ENCODE data around the gene WDR7. TPM values are rescaled to one million over a fixed set of nuclear protein-coding genes. Genes with fewer than 3 reads are reported as not detected.

The WDR7 gene
- total and polyA plus RNA-seq, 10 of the 15 experiments (the other 5 are each of a cell fraction or from before 2014, with no cell fraction given), result 2.8 to 16.5 (median 11.7) TPM

DNA sequence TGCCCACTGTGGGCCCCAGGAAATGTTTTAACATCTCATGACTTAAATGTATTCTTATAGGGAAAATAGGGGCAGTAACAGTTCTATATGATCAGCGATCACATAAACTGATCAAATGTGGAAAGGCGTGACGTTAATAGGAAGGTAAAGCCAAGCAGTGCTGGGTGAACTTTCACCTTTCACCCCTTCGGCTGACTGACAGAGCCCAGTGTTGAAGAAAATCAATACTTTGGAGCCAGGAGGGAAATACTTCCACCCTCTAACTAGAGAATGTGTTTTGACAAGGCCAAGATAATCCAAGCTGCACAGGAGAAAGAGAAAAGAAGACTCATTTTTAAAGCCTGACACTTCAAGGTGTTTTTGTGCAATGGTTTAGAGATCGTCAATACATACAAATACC lies 379.3 kb downstream of the WDR7 start:
- FAIRE-seq, result no peak
- 97% methylated on average over 5 of the region's 5 CpGs for WGBS (ENCODE audit: insufficient coverage, insufficient replicate concordance, low lambda C conversion rate, missing lambda C conversion rate)

More for the DNA sequence above, 379.3 kb downstream of the WDR7 start:
- H3K4me2 ChIP-seq (ENCODE audit: control insufficient read depth, insufficient read depth), result no peak overlapping the region
- POLR2A ChIA-PET, result no interaction called here
- H3K9me3 ChIP-seq (replicated peaks; ENCODE audit: control insufficient read depth, insufficient read depth, low read length), result no peaks in the 10 kb centered on the region
- in situ Hi-C loops (cut with MboI), result no loop called here
- no peak overlapping the region for H3K9ac ChIP-seq (ENCODE audit: control insufficient read depth, insufficient read depth, low read length)
- no peak overlapping the region for H3K27ac ChIP-seq (ENCODE audit: control insufficient read depth, insufficient read depth)
- H3K4me3 ChIP-seq, result no peak overlapping the region
- ATAC-seq, result no peak
- no peaks in the 10 kb centered on the region for H4K20me1 ChIP-seq (ENCODE audit: control insufficient read depth, insufficient read depth)
- intact Hi-C loops (cut with micrococcal nuclease; ENCODE audit: unreplicated experiment), result no loop called here
- no peaks in the 10 kb centered on the region for H3K27me3 ChIP-seq (replicated peaks in 1 of 2; ENCODE audit: control insufficient read depth in 2 of 2, insufficient read depth in 2 of 2, low read length in 1 of 2)
- RAD21 ChIA-PET (ENCODE audit: unreplicated experiment), result no interaction called here
- H3K79me2 ChIP-seq (ENCODE audit: control insufficient read depth, insufficient read depth, low read length), result no peaks in the 10 kb centered on the region
- DNase-seq (ENCODE audit: low read depth, low spot score), result no peak
- TF ChIP-seq, protein P1, sequence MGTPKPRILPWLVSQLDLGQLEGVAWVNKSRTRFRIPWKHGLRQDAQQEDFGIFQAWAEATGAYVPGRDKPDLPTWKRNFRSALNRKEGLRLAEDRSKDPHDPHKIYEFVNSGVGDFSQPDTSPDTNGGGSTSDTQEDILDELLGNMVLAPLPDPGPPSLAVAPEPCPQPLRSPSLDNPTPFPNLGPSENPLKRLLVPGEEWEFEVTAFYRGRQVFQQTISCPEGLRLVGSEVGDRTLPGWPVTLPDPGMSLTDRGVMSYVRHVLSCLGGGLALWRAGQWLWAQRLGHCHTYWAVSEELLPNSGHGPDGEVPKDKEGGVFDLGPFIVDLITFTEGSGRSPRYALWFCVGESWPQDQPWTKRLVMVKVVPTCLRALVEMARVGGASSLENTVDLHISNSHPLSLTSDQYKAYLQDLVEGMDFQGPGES (IDR thresholded peaks at IDR 0.05), result no peak
- TF ChIP-seq NR2C1 (IDR thresholded peaks at IDR 0.05) (no peak), SREBF1 (IDR thresholded peaks at IDR 0.05; ENCODE audit: low read length) (no peak), FOXM1 (IDR thresholded peaks at IDR 0.05; ENCODE audit: low read depth, low read length) (no peak), LARP7 (IDR thresholded peaks at IDR 0.05) (no peak), HSF1 (IDR thresholded peaks at IDR 0.05; ENCODE audit: low read depth, low read length) (no peak)
- no peak overlapping the region for H2AFZ ChIP-seq (ENCODE audit: control insufficient read depth, low read depth, low read length)
- no TSS peak for BruUV-seq (replicated peaks)
- CTCF ChIA-PET, result interaction anchor here (0.8 to 1.2 kb wide), 3 partner anchors 45 to 161 kb away, joined by 3 read pairs; no protein-coding TSS in a partner anchor
- no peaks in the 10 kb centered on the region; a peak in 3 of 4 replicates for H3K36me3 ChIP-seq (ENCODE audit: control insufficient read depth in 2 of 2, insufficient read depth in 2 of 2, low read length in 1 of 2)
- SMC1A ChIA-PET (ENCODE audit: uncharacterized antibody, unreplicated experiment), result interaction anchor here (0.7 to 3.0 kb wide), 4 partner anchors 21 to 161 kb away, joined by 3 to 11 read pairs (median 4); no protein-coding TSS in a partner anchor
- no peaks in the 10 kb centered on the region for H3K4me1 ChIP-seq (ENCODE audit: control insufficient read depth, insufficient read depth, low read length)
